Measurements from ENCODE around the gene RMDN3.

The RMDN3 gene

DNA sequence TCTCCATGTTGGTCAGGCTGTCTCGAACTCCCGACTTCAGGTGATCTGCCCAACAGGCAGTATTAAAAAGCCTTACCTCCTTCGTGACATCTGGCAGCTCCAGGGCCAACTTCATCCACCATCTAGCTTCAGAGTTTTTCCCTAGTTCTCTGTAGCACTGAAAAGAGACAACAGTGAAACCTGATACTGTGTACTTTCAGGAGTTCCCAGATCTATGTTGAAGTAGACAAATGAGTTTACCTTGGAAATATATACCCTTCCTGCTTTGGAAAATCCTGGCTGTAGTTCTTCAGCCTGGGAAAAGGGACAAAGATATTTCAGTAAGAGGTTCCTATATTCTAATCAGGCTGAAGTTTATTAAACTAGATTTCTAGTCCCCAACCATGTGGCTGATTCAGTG, 18.0 kb downstream of the RMDN3 start:
- H3K9ac ChIP-seq (ENCODE audit: low read length) = no peak overlapping the region
- H3K27me3 ChIP-seq (ENCODE audit: control insufficient read depth, insufficient read depth, low read length) = no peaks in the 10 kb centered on the region
- H3K4me3 ChIP-seq (ENCODE audit: low read length) = no peak overlapping the region
- H3K4me1 ChIP-seq (ENCODE audit: control insufficient read depth, insufficient read depth, low read length) = no peaks in the 10 kb centered on the region
- peaks cover 16% of the 10 kb centered on the region for H3K36me3 ChIP-seq (ENCODE audit: control insufficient read depth, insufficient read depth, low read length)
- H3K27ac ChIP-seq (ENCODE audit: low read depth, low read length) = no peak overlapping the region

DNA sequence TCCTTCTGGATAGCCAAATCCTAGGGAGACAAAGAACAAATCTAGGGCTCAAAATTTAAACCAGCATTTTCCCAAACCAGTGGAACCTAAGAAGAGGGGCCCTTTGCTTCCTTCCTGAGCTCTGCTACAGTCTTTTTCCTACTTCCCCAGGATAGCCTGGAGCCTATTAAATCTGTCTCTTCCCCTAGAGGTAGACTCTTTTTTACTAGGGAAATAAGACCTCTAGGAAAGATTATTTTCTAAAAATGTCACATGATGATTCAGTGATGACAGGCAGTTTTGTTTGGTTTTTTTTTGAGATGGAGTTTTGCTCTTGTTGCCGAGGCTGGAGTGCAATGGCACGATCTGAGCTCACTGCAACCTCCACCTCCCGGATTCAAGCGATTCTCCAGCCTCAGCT, 18.5 kb downstream of the RMDN3 start:
- H3K9ac ChIP-seq (ENCODE audit: low read length) = no peak overlapping the region

DNA sequence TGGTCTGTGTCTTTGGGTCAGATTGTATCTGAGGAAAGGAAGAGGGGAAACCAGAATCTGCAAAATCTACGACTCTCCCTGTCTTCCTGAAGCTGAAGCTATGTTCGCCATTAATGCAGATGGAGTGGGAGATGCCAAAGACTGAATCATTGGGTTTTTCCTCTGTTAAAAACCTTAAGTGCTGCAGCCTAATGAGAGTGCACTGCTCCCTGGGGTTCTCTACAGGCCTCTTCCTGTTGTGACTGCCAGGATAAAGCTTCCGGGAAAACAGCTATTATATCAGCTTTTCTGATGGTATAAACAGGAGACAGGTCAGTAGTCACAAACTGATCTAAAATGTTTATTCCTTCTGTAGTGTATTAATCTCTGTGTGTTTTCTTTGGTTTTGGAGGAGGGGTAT, 24.0 kb downstream of the RMDN3 start:
- no peaks in the 10 kb centered on the region for H3K4me1 ChIP-seq (ENCODE audit: control insufficient read depth, insufficient read depth, low read length)
- H3K4me3 ChIP-seq (ENCODE audit: low read length) = no peak overlapping the region
- no peak overlapping the region for H3K27ac ChIP-seq (ENCODE audit: low read depth, low read length)
- no peaks in the 10 kb centered on the region for H3K36me3 ChIP-seq (ENCODE audit: control insufficient read depth, insufficient read depth, low read length)
- no peak overlapping the region for H3K9ac ChIP-seq (ENCODE audit: low read length)
- H3K27me3 ChIP-seq (ENCODE audit: control insufficient read depth, insufficient read depth, low read length) = no peaks in the 10 kb centered on the region

More for the DNA sequence above, 18.5 kb downstream of the RMDN3 start:
- Histone ChIP-seq H3K4me1 (ENCODE audit: control insufficient read depth, insufficient read depth, low read length) (no peaks in the 10 kb centered on the region), H3K27me3 (ENCODE audit: control insufficient read depth, insufficient read depth, low read length) (no peaks in the 10 kb centered on the region), H3K27ac (ENCODE audit: low read depth, low read length) (no peak overlapping the region), H3K4me3 (ENCODE audit: low read length) (no peak overlapping the region), H3K36me3 (ENCODE audit: control insufficient read depth, insufficient read depth, low read length) (peaks cover 16% of the 10 kb centered on the region)

DNA sequence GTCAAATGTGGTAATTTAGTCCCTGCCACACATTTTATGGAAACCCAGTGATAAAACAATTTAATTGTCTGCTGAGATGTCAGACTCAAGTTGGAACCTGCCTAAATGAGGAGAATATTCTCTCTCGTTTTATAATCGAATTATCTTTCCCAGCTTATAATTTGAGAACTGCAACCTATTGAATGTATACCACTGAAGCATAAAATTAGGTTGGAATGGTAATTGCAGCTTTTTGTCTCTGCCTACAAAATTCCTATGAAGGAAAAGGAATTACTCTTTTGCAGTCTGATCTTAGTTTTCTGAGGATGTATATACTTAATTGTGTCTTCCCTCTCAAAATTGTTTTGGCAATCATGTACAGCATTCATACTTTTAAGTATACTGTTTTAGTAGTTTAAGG, 31.1 kb downstream of the RMDN3 start:
- Histone ChIP-seq H3K36me3 (ENCODE audit: control insufficient read depth, insufficient read depth, low read length) (no peaks in the 10 kb centered on the region), H3K27ac (ENCODE audit: low read depth, low read length) (no peak overlapping the region), H3K4me1 (ENCODE audit: control insufficient read depth, insufficient read depth, low read length) (no peaks in the 10 kb centered on the region), H3K27me3 (ENCODE audit: control insufficient read depth, insufficient read depth, low read length) (no peaks in the 10 kb centered on the region), H3K4me3 (ENCODE audit: low read length) (no peak overlapping the region), H3K9ac (ENCODE audit: low read length) (no peak overlapping the region)

DNA sequence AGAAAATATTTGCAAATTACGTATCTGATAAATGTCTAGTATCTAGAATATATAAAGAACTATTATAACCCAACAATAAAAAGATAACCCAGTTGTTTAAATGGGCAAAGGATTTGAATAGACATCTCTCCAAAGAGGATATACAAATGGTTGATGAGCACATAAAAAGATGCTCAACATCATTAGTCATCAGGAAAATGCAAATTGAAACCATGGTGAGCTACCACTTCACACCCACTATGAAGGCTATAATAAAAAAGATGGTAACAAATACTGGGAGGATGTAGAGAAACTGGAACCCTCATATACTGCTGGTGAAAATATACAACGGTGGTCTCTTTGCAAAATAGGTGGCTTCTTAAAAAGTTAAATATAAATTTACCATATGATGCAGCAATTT, 32.1 kb downstream of the RMDN3 start:
- no peaks in the 10 kb centered on the region for H3K4me1 ChIP-seq (ENCODE audit: control insufficient read depth, insufficient read depth, low read length)
- H3K36me3 ChIP-seq (ENCODE audit: control insufficient read depth, insufficient read depth, low read length) = no peaks in the 10 kb centered on the region
- H3K27me3 ChIP-seq (ENCODE audit: control insufficient read depth, insufficient read depth, low read length) = no peaks in the 10 kb centered on the region
- no peak overlapping the region for H3K27ac ChIP-seq (ENCODE audit: low read depth, low read length)
- H3K4me3 ChIP-seq (ENCODE audit: low read length) = no peak overlapping the region
- no peak overlapping the region for H3K9ac ChIP-seq (ENCODE audit: low read length)

DNA sequence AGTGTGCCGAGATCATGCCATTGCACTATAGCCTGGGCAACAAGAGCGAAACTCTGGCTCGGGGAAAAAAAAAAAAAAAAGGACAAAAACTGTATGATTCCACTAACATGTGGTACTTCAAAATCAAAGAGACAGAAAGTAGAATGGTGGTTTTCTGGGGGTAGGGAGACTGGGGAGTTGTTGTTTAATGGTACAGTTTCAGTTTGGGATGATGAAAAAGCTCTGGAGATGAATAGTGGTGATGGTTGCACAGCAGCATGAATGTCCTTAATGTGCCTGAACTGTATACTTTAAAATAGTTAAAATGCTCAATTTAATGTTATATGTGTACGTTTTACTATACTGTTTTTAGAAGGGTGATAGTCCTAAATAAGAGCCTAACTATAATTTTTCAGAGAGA, 32.7 kb downstream of the RMDN3 start:
- Histone ChIP-seq H3K27me3 (ENCODE audit: control insufficient read depth, insufficient read depth, low read length) (no peaks in the 10 kb centered on the region), H3K36me3 (ENCODE audit: control insufficient read depth, insufficient read depth, low read length) (no peaks in the 10 kb centered on the region), H3K4me1 (ENCODE audit: control insufficient read depth, insufficient read depth, low read length) (no peaks in the 10 kb centered on the region), H3K9ac (ENCODE audit: low read length) (no peak overlapping the region), H3K27ac (ENCODE audit: low read depth, low read length) (no peak overlapping the region), H3K4me3 (ENCODE audit: low read length) (no peak overlapping the region)

DNA sequence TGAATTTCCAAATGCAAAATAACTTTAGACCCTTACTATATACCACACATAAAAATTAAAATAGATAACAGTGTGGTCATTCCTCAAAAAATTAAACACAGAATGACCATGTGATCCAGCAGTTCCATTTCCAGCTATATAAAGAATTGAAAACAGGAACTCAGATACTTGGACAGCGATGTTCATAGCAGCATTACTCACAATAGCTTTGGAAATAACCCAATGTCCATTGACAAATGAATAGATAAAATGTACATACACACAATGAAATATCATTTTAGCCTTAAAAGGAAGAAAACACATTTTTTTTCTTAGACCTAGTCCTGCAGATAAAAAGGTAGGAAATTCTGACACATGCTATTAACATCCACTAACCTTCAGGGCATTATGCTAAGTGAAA, 33.4 kb downstream of the RMDN3 start:
- H3K27ac ChIP-seq (ENCODE audit: low read depth, low read length) = no peak overlapping the region
- no peaks in the 10 kb centered on the region for H3K4me1 ChIP-seq (ENCODE audit: control insufficient read depth, insufficient read depth, low read length)
- H3K36me3 ChIP-seq (ENCODE audit: control insufficient read depth, insufficient read depth, low read length) = no peaks in the 10 kb centered on the region
- no peak overlapping the region for H3K9ac ChIP-seq (ENCODE audit: low read length)
- no peak overlapping the region for H3K4me3 ChIP-seq (ENCODE audit: low read length)
- no peaks in the 10 kb centered on the region for H3K27me3 ChIP-seq (ENCODE audit: control insufficient read depth, insufficient read depth, low read length)

DNA sequence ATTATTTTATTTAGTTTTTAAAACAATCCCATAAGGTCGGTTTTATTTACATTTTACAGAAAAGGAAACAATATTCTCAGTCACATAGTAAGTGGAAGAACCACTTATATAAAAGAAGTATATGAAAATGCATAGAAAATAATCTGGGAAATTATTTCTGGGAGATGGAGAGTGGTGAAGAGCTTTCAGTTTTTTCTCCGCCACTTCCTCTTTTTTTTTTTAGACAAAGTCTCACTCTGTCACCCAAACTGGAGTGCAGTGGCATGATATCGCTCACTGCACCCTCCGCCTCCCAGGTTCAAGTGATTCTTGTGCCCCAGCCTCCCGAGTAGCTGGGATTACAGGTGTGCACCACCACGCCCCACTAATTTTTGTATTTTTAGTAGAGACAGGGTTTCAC, 38.9 kb downstream of the RMDN3 start:
- Histone ChIP-seq H3K4me3 (ENCODE audit: low read length) (no peak overlapping the region), H3K27ac (ENCODE audit: low read depth, low read length) (no peak overlapping the region), H3K27me3 (ENCODE audit: control insufficient read depth, insufficient read depth, low read length) (no peaks in the 10 kb centered on the region), H3K4me1 (ENCODE audit: control insufficient read depth, insufficient read depth, low read length) (no peaks in the 10 kb centered on the region), H3K36me3 (ENCODE audit: control insufficient read depth, insufficient read depth, low read length) (no peaks in the 10 kb centered on the region), H3K9ac (ENCODE audit: low read length) (no peak overlapping the region)

DNA sequence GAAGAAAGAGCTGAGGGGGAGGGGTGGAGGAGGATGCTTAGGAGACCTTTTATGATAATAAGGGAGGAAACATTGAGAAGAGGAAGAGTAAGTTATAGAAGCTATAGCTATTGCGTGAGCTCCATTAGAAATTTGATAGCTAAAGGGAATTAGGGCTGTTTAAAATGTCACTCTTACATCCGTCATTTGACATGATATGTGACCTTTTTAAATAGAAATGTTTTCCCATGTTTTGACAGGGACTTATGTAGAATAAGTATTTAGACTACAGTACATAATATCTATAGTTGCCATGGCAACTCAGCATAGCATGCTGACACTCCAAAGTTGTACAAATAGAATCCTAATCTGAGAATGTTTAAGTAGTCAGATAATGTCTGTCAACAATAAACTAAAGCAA, 40.9 kb downstream of the RMDN3 start:
- Histone ChIP-seq H3K27me3 (ENCODE audit: control insufficient read depth, insufficient read depth, low read length) (no peaks in the 10 kb centered on the region), H3K9ac (ENCODE audit: low read length) (no peak overlapping the region), H3K27ac (ENCODE audit: low read depth, low read length) (no peak overlapping the region), H3K4me3 (ENCODE audit: low read length) (no peak overlapping the region), H3K36me3 (ENCODE audit: control insufficient read depth, insufficient read depth, low read length) (no peaks in the 10 kb centered on the region), H3K4me1 (ENCODE audit: control insufficient read depth, insufficient read depth, low read length) (no peaks in the 10 kb centered on the region)

DNA sequence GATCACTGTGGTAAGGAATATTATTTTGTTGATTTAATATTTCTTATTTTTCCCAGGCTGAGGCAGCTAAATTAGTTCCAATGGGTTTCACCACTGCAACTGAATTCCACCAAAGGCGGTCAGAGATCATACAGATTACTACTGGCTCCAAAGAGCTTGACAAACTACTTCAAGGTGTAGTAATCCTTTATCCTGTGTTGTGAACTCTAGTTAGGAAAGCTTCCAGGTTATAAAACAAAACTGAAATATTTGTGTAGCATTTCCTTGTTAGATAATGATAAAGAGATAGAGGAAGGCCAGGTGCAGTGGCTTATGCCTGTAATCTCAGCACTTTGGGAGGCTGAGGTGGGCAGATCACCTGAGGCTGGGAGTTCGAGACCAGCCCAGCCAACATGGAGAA, 48.9 kb downstream of the RMDN3 start:
- H3K9ac ChIP-seq (ENCODE audit: low read length) = no peak overlapping the region
- no peak overlapping the region for H3K27ac ChIP-seq (ENCODE audit: low read depth, low read length)
- no peaks in the 10 kb centered on the region for H3K27me3 ChIP-seq (ENCODE audit: control insufficient read depth, insufficient read depth, low read length)
- H3K4me1 ChIP-seq (ENCODE audit: control insufficient read depth, insufficient read depth, low read length) = no peaks in the 10 kb centered on the region
- no peaks in the 10 kb centered on the region for H3K36me3 ChIP-seq (ENCODE audit: control insufficient read depth, insufficient read depth, low read length)
- H3K4me3 ChIP-seq (ENCODE audit: low read length) = no peak overlapping the region

DNA sequence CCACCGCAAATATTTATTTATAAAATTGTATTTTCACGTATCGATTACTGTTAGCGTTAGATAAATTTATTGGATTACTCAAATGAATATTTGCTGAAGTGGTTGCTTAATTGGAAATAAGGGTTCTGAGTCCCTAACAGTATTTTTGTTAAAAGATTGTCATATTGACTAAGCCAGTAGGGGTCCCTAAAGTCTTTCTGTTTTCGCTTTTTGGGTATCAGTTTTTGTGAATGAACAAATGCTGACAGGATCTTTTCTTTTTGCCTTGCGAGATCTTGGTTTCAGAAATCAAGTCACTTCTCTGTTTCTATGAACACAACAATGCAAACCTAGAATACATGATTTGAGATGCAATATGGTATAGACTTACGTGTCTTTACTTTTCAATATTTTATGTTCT, 53.0 kb downstream of the RMDN3 start:
- Histone ChIP-seq H3K27ac (ENCODE audit: low read depth, low read length) (no peak overlapping the region), H3K9ac (ENCODE audit: low read length) (no peak overlapping the region), H3K27me3 (ENCODE audit: control insufficient read depth, insufficient read depth, low read length) (no peaks in the 10 kb centered on the region), H3K36me3 (ENCODE audit: control insufficient read depth, insufficient read depth, low read length) (no peaks in the 10 kb centered on the region), H3K4me3 (ENCODE audit: low read length) (no peak overlapping the region), H3K4me1 (ENCODE audit: control insufficient read depth, insufficient read depth, low read length) (no peaks in the 10 kb centered on the region)

DNA sequence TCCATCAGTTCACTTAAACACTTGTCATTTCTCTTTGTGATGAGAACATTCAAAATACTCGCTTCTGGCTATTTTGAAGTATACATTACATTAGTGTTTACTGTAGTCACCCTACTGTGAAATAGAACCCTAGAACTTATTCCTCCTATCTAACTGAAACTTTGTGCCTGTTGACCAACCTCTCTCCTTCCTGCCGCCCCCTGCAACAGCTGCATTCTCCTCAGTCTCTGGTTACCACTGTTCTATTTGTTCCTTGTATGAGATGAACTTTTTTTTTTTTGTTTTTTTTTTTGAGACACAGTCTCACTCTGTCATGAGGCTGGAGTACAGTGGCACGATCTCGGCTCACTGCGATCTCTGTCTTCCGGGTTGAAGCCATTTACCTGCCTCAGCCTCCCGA, 57.1 kb downstream of the RMDN3 start:
- Histone ChIP-seq H3K9ac (ENCODE audit: low read length) (no peak overlapping the region), H3K4me3 (ENCODE audit: low read length) (no peak overlapping the region), H3K27me3 (ENCODE audit: control insufficient read depth, insufficient read depth, low read length) (no peaks in the 10 kb centered on the region), H3K27ac (ENCODE audit: low read depth, low read length) (no peak overlapping the region), H3K36me3 (ENCODE audit: control insufficient read depth, insufficient read depth, low read length) (no peaks in the 10 kb centered on the region), H3K4me1 (ENCODE audit: control insufficient read depth, insufficient read depth, low read length) (peaks cover 9% of the 10 kb centered on the region)

DNA sequence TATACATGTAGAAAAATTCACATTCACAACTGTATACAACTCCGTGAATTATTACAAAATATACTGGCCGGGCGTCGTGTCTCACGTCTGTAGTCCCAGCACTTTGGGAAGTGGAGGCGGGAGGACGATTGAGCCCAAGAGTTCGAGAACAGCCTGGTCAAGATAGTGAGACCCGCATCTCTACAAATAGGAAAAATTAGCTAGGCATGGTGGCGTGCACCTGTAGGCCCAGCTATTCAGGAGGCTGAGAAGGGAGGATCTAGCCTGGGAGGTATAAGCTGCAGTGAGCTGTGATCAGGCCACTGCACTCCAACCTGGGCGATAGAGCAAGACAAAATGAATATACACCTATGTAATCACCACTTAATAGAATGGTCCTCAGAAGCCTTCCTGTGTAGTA, 58.8 kb downstream of the RMDN3 start:
- Histone ChIP-seq H3K4me1 (ENCODE audit: control insufficient read depth, insufficient read depth, low read length) (peaks cover 9% of the 10 kb centered on the region), H3K36me3 (ENCODE audit: control insufficient read depth, insufficient read depth, low read length) (no peaks in the 10 kb centered on the region), H3K9ac (ENCODE audit: low read length) (no peak overlapping the region), H3K27me3 (ENCODE audit: control insufficient read depth, insufficient read depth, low read length) (no peaks in the 10 kb centered on the region), H3K27ac (ENCODE audit: low read depth, low read length) (no peak overlapping the region), H3K4me3 (ENCODE audit: low read length) (no peak overlapping the region)

DNA sequence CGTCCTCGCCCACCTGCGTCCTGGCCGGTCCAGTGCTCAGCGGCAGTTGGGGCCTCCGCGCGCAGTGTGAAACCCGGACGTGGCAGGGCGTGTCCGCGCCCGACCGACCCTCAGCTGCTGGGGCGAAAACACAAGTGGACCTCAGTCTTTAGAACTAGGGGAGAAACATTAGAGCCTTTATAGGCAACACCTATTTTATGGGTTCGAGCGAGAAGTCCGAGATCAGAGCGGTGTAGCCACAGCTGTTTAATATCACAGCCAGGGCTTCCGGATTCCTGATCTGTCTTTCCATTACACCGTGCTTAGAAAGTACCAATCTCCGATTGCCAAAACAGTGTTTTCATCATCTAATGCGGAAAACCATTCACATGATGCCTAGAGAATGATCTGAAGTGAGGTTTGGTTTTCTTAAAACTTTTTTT, 59.6 kb downstream of the RMDN3 start:
- Histone ChIP-seq H3K27me3 (ENCODE audit: control insufficient read depth, insufficient read depth, low read length) (no peaks in the 10 kb centered on the region), H3K36me3 (ENCODE audit: control insufficient read depth, insufficient read depth, low read length) (no peaks in the 10 kb centered on the region), H3K4me1 (ENCODE audit: control insufficient read depth, insufficient read depth, low read length) (peaks cover 9% of the 10 kb centered on the region), H3K4me3 (ENCODE audit: low read length) (peak overlapping the region; percentile 92), H3K9ac (ENCODE audit: low read length) (peak overlapping the region; percentile 11), H3K27ac (ENCODE audit: low read depth, low read length) (no peak overlapping the region)

Data from rectal smooth muscle tissue (tissue), 1 donor.